Osteoblast (primary cell): Measurements from ENCODE around the gene SPTSSB. TPM values are rescaled to one million over a fixed set of nuclear protein-coding genes. Genes with fewer than 3 reads are reported as not detected.

Experiments
- DNase-seq: peaks from one replicate; pipeline ENCODE4 v3.0.0; 2011; ENCODE audit warnings: low spot score, mixed read lengths; ENCODE audit not compliant: insufficient read length; ENCODE audit errors: missing footprints
- H2AFZ ChIP-seq: 2 replicates; pipeline ENCODE4 v1.6.0; 2011; ENCODE audit warnings: mild to moderate bottlenecking, low read length
- H3K27ac ChIP-seq: 2 replicates; pipeline ENCODE4 v1.5.1; 2011; ENCODE audit warnings: mild to moderate bottlenecking, low read depth, low read length, moderate library complexity
- H3K27me3 ChIP-seq: 2 replicates; pipeline ENCODE4 v1.6.0; 2012; ENCODE audit warnings: mild to moderate bottlenecking, control low read depth, inconsistent platforms, low read length, moderate library complexity; ENCODE audit not compliant: insufficient read depth
- H3K36me3 ChIP-seq: 2 replicates; pipeline ENCODE4 v1.5.1; 2011; ENCODE audit warnings: mild to moderate bottlenecking, low read length, control low read depth, moderate library complexity; ENCODE audit not compliant: insufficient read depth
- H3K4me1 ChIP-seq: 2 replicates; pipeline ENCODE4 v1.5.1; 2011; ENCODE audit warnings: mild to moderate bottlenecking, low read length, control low read depth, moderate library complexity; ENCODE audit not compliant: insufficient read depth
- H3K4me2 ChIP-seq: 2 replicates; pipeline ENCODE4 v1.6.0; 2011; ENCODE audit warnings: mild to moderate bottlenecking, low read length; ENCODE audit not compliant: insufficient read depth
- H3K4me3 ChIP-seq: fragments of 200-600 bp; sonication (generic); 3 replicates; pipeline ENCODE4 v1.5.1; 2012; ENCODE audit warnings: mild to moderate bottlenecking, low read length, inconsistent platforms; ENCODE audit not compliant: insufficient read depth
- H3K79me2 ChIP-seq: 2 replicates; pipeline ENCODE4 v1.6.0; 2012; ENCODE audit warnings: mild to moderate bottlenecking, low read length, control low read depth, inconsistent platforms; ENCODE audit not compliant: insufficient read depth
- H3K9me3 ChIP-seq: 2 replicates; pipeline ENCODE4 v1.5.1; 2011; ENCODE audit warnings: low read depth, low read length, control low read depth
- H4K20me1 ChIP-seq: 2 replicates; pipeline ENCODE4 v1.6.0; 2012; ENCODE audit warnings: mild to moderate bottlenecking, low read length, control low read depth; ENCODE audit not compliant: insufficient read depth
- CTCF ChIP-seq: IDR thresholded peaks from 2 replicates; pipeline ENCODE4 v1.5.1; 2011; ENCODE audit warnings: mild to moderate bottlenecking, low read depth, low read length, moderate library complexity; ENCODE audit errors: extremely low read depth
- total RNA-seq: library from RNA; depleted of rRNA; stranded (reverse); fragments of >200 nt; gene quantifications from 2 replicates; pipeline ENCODE4 v1.2.3, GENCODE V29; 2012

Gene SPTSSB
- total RNA-seq, 1 donor = not detected

- H3K9me3 ChIP-seq = no peaks in the 10 kb centered on the region
- H3K79me2 ChIP-seq = no peaks in the 10 kb centered on the region
- no peak overlapping the region for H3K4me2 ChIP-seq
Measured at GRCh38 chr3:161322781-161323568, 48.3 kb downstream of the SPTSSB start.

GRCh38 chr3:161320837-161321236 lies 50.5 kb downstream of the SPTSSB start:
- Histone ChIP-seq H3K9me3 (no peaks in the 10 kb centered on the region), H3K4me2 (no peak overlapping the region), H3K27ac (no peak overlapping the region), H4K20me1 (no peaks in the 10 kb centered on the region), H3K27me3 (no peaks in the 10 kb centered on the region), H3K36me3 (no peaks in the 10 kb centered on the region), H3K4me1 (no peaks in the 10 kb centered on the region), H3K79me2 (no peaks in the 10 kb centered on the region), H2AFZ (no peak overlapping the region), H3K4me3 (no peak overlapping the region)
- TF ChIP-seq CTCF = no peak
- no peak for DNase-seq

More at GRCh38 chr3:161322781-161323568, 48.3 kb downstream of the SPTSSB start:
- Histone ChIP-seq H3K4me3 (no peak overlapping the region), H2AFZ (no peak overlapping the region), H3K36me3 (no peaks in the 10 kb centered on the region), H3K27ac (no peak overlapping the region), H3K4me1 (no peaks in the 10 kb centered on the region), H3K27me3 (no peaks in the 10 kb centered on the region), H4K20me1 (no peaks in the 10 kb centered on the region)
- no peak for TF ChIP-seq CTCF
- DNase-seq = no peak

GRCh38 chr3:161319867-161320266 lies 51.5 kb downstream of the SPTSSB start:
- H3K79me2 ChIP-seq = no peaks in the 10 kb centered on the region
- no peak overlapping the region for H3K27ac ChIP-seq
- no peaks in the 10 kb centered on the region for H3K27me3 ChIP-seq
- H3K4me1 ChIP-seq = no peaks in the 10 kb centered on the region
- no peak for DNase-seq
- H3K4me2 ChIP-seq = no peak overlapping the region
- H3K4me3 ChIP-seq = no peak overlapping the region
- TF ChIP-seq CTCF = no peak
- no peak overlapping the region for H2AFZ ChIP-seq
- no peaks in the 10 kb centered on the region for H4K20me1 ChIP-seq
- H3K36me3 ChIP-seq = no peaks in the 10 kb centered on the region
- H3K9me3 ChIP-seq = no peaks in the 10 kb centered on the region

GRCh38 chr3:161317077-161317476 lies 54.2 kb downstream of the SPTSSB start:
- no peak for DNase-seq
- H3K4me3 ChIP-seq = no peak overlapping the region

More at GRCh38 chr3:161317077-161317476, 54.2 kb downstream of the SPTSSB start:
- Histone ChIP-seq H3K79me2 (no peaks in the 10 kb centered on the region), H3K4me2 (no peak overlapping the region), H3K4me1 (no peaks in the 10 kb centered on the region), H3K27me3 (no peaks in the 10 kb centered on the region), H2AFZ (no peak overlapping the region), H3K36me3 (no peaks in the 10 kb centered on the region), H3K27ac (no peak overlapping the region), H4K20me1 (no peaks in the 10 kb centered on the region), H3K9me3 (no peaks in the 10 kb centered on the region)
- no peak for TF ChIP-seq CTCF
